Heart left ventricle (tissue), 13 donors: ENCODE measurements around the gene BTRC.

Source experiments
- POLR2A ChIP-seq, 2 donors: fragments of 450-650 bp; IDR thresholded peaks; one replicate each; pipeline ENCODE4 v1.6.1; 2017; ENCODE audit warnings: antibody characterized with exemption in 2 of 2, mild to moderate bottlenecking in 2 of 2, moderate library complexity in 2 of 2
- TF ChIP-seq, protein P1 (sequence below), 12 donors: fragments of 200-600 bp; sonication (generic) in 4 of 12; IDR thresholded peaks; one replicate each; pipeline versions ENCODE4 v1.5.0 to v1.8.0; 2018 to 2022; ENCODE audit warnings: antibody characterized with exemption in 12 of 12, mild to moderate bottlenecking in 5 of 12
- donor health status: ischemic (EF 13 %, LVEDD 7.1; RV severe dilation, severe dysfunction).
- donor health status: DM: no; HTN: yes; CAD: no.
- donor health status: DM: no; HTN: no; CAD: no.
- donor health status: ischemic (EF 25% LVEDD 6.9; RV normal size, moderate dysfunction).
- donor health status: ischemic (EF 25% LVEDD 5.7; RV mildly dilated, moderate dysfunction).
- donor health status: ischemic (EF 35%, LVEDD 5.7; RV mildly dilated, moderate dysfunction).
- donor health status: nonischemic (EF 11% LVEDD 7.7; RV severe dilation, severe dysfunction).
- donor health status: DM: yes; HTN: yes; CAD: no.
- donor health status: PGD.
- donor health status: ischemic (EF 29% LVEDD 5.4; RV normal size, mild dysfunction).
- donor health status: nonischemic (EF 23%, LVEDD 6.1; RV moderate dilation, normal function).

- TF ChIP-seq, protein P1, sequence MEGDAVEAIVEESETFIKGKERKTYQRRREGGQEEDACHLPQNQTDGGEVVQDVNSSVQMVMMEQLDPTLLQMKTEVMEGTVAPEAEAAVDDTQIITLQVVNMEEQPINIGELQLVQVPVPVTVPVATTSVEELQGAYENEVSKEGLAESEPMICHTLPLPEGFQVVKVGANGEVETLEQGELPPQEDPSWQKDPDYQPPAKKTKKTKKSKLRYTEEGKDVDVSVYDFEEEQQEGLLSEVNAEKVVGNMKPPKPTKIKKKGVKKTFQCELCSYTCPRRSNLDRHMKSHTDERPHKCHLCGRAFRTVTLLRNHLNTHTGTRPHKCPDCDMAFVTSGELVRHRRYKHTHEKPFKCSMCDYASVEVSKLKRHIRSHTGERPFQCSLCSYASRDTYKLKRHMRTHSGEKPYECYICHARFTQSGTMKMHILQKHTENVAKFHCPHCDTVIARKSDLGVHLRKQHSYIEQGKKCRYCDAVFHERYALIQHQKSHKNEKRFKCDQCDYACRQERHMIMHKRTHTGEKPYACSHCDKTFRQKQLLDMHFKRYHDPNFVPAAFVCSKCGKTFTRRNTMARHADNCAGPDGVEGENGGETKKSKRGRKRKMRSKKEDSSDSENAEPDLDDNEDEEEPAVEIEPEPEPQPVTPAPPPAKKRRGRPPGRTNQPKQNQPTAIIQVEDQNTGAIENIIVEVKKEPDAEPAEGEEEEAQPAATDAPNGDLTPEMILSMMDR (IDR thresholded peaks at IDR 0.05): no peak
- TF ChIP-seq POLR2A (IDR thresholded peaks at IDR 0.05): no peak
Measured at GRCh38 chr10:101545898-101546297, 191.9 kb downstream of the BTRC start.
